ENCODE measurements around the gene LCN2. TPM values are rescaled to one million over a fixed set of nuclear protein-coding genes. Genes with fewer than 3 reads are reported as not detected.

The LCN2 gene
- total and polyA plus RNA-seq, 9 of the 15 experiments (the other 6 are each of a cell fraction or from before 2014, with no cell fraction given), result 0.10 to 1.2 (median 0.44) TPM; not detected in 1

GRCh38 chr9:128141604-128142003, 7.6 kb upstream of the LCN2 start (continued):
- TF ChIP-seq RB1 (IDR thresholded peaks at IDR 0.05; ENCODE audit: low read depth) (no peak), HOXB6 (CRISPR knock-in tag; IDR thresholded peaks at IDR 0.05; ENCODE audit: borderline replicate concordance) (no peak), CBFA2T3 (IDR thresholded peaks at IDR 0.05) (no peak), ZBTB17 (CRISPR knock-in tag; IDR thresholded peaks at IDR 0.05) (no peak), NR4A1 (CRISPR knock-in tag; IDR thresholded peaks at IDR 0.05) (no peak), NR4A1 (tag; IDR thresholded peaks at IDR 0.05) (no peak), MYNN (IDR thresholded peaks at IDR 0.05) (no peak), MYNN (CRISPR knock-in tag; IDR thresholded peaks at IDR 0.05) (no peak)

DNA sequence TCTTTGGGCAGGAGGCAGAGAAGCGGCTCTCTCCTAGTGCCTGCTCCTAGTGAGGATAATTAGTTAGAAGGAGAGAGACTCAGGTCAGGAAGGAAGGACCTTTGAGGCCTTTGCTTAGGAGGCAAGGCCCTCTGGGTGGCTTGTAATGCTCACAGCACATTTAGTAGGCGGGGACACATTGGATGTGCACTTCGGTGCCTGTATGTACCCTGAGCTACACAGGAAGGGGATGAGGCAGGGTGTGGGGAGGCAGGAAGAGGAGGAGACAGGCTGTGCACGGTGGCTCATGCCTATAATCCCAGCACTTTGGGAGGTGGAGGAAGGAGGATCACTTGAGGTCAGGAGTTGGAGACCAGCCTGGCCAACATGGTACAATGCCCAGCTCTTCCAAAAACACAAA, 7.2 kb upstream of the LCN2 start:
- DNase-seq (ENCODE audit: extremely low read depth in 1 of 4, low spot score in 3 of 4) (no peak), ATAC-seq (peak; percentile 37), FAIRE-seq (peak; percentile 74)
- Histone ChIP-seq H3K27me3 (ENCODE audit: control insufficient read depth in 2 of 2, insufficient read depth in 2 of 2, low read length in 2 of 2) (no peaks in the 10 kb centered on the region), H4K20me1 (replicated peaks; ENCODE audit: control insufficient read depth, insufficient read depth, low read length) (no peaks in the 10 kb centered on the region), H3K4me1 (replicated peaks in 1 of 2; ENCODE audit: control insufficient read depth in 2 of 2, insufficient read depth in 2 of 2, low read length in 2 of 2) (peaks cover 23 to 45% of the 10 kb centered on the region in 2 experiments), H3K36me3 (ENCODE audit: control insufficient read depth, insufficient read depth, low read length) (no peaks in the 10 kb centered on the region), H3K4me2 (ENCODE audit: insufficient read depth, low read length) (no peak overlapping the region), H3K9ac (ENCODE audit: insufficient read depth in 1 of 2, low read depth in 2 of 2, low read length in 2 of 2) (peak overlapping the region in 1 of 2 experiments; percentile 50; a peak in 1 of 4 replicates), H3K79me2 (ENCODE audit: control insufficient read depth, insufficient read depth, low read length) (no peaks in the 10 kb centered on the region), H3K27ac (ENCODE audit: extremely low read depth, low read depth, low read length) (no peak overlapping the region), H3K9me3 (replicated peaks; ENCODE audit: control insufficient read depth, insufficient read depth, low read depth, low read length) (no peaks in the 10 kb centered on the region), H2AFZ (ENCODE audit: low read depth, low read length) (peak overlapping the region; percentile 51; the same call in 1 of the 2 replicates), H3K9me1 (ENCODE audit: control insufficient read depth, insufficient read depth, low read length) (no peaks in the 10 kb centered on the region), H3K4me3 (no peak overlapping the region)
- CTCF ChIA-PET (ENCODE audit: low intra/inter-chr PET ratio), result no interaction called here
- in situ Hi-C loops (cut with MboI), result no loop called here
- WGBS (ENCODE audit: insufficient coverage, low coverage, missing lambda C conversion rate), result 55% methylated on average over 4 of the region's 4 CpGs
- intact Hi-C loops (cut with micrococcal nuclease), result no loop called here
- POLR2A ChIA-PET, result interaction anchor here (0.6 to 1.3 kb wide), 3 partner anchors 14 to 110 kb away, joined by 3 read pairs; no protein-coding TSS in a partner anchor
- TF ChIP-seq ZNF224 (CRISPR knock-in tag; IDR thresholded peaks at IDR 0.05) (0 out of 2 replicates have a peak, but pooled peaks have one; percentile 55), MTA2 (IDR thresholded peaks at IDR 0.05; ENCODE audit: low read depth) (no peak), GABPA (tag; conservative IDR thresholded peaks at IDR 0.05; ENCODE audit: low read depth) (peak; percentile 38; the same call in 1 of the 2 replicates)
- BruUV-seq (replicated peaks), result no TSS peak
